Endometrial microvascular endothelial cells (primary cell): ENCODE results near the gene CNTNAP2. TPM values are rescaled to one million over a fixed set of nuclear protein-coding genes. Genes with fewer than 3 reads are reported as not detected.

ENCODE experiments used
- in situ Hi-C: cut with HindIII; loops from 2 replicates; pipeline ENCODE4 v1.10.0; 2017; ENCODE audit warnings: low sequenced_read_pairs, low pct_unique_long_range_greater_than_20kb; ENCODE audit errors: inconsistent ontology term
- total RNA-seq: library from RNA; depleted of rRNA; stranded (reverse); fragments of >200 nt; gene quantifications from one replicate; pipeline ENCODE4 v1.2.3, GENCODE V29; 2015; ENCODE audit errors: inconsistent ontology term

CNTNAP2 gene
- total RNA-seq, 1 donor from 2014 or later, result not detected

- in situ Hi-C loops, result no loop called here
Measured at GRCh38 chr7:146645383-146645976, 528.9 kb downstream of the CNTNAP2 start.

- in situ Hi-C loops, result no loop called here
Measured at GRCh38 chr7:146647445-146647844, 530.8 kb downstream of the CNTNAP2 start.

GRCh38 chr7:146652176-146652575, 535.6 kb downstream of the CNTNAP2 start:
- in situ Hi-C loops, result no loop called here

GRCh38 chr7:146654048-146654447, 537.4 kb downstream of the CNTNAP2 start:
- in situ Hi-C loops, result no loop called here

- in situ Hi-C loops, result no loop called here
Measured at GRCh38 chr7:146655928-146656797, 539.6 kb downstream of the CNTNAP2 start.

- in situ Hi-C loops, result no loop called here
Measured at GRCh38 chr7:146656988-146657387, 540.4 kb downstream of the CNTNAP2 start.

GRCh38 chr7:146658604-146659003, 542.0 kb downstream of the CNTNAP2 start:
- in situ Hi-C loops, result no loop called here

GRCh38 chr7:146659732-146660131, 543.1 kb downstream of the CNTNAP2 start:
- in situ Hi-C loops, result no loop called here

- in situ Hi-C loops, result no loop called here
Measured at GRCh38 chr7:146660839-146661238, 544.2 kb downstream of the CNTNAP2 start.

GRCh38 chr7:146661435-146661834, 544.8 kb downstream of the CNTNAP2 start:
- in situ Hi-C loops, result no loop called here

GRCh38 chr7:146661929-146662328, 545.3 kb downstream of the CNTNAP2 start:
- in situ Hi-C loops, result no loop called here

GRCh38 chr7:146665023-146665422, 548.4 kb downstream of the CNTNAP2 start:
- in situ Hi-C loops, result no loop called here

GRCh38 chr7:146670532-146670931, 553.9 kb downstream of the CNTNAP2 start:
- in situ Hi-C loops, result no loop called here

- in situ Hi-C loops, result no loop called here
Measured at GRCh38 chr7:146681487-146681886, 564.9 kb downstream of the CNTNAP2 start.

- in situ Hi-C loops, result no loop called here
Measured at GRCh38 chr7:146683439-146683838, 566.8 kb downstream of the CNTNAP2 start.

GRCh38 chr7:146690987-146691386, 574.4 kb downstream of the CNTNAP2 start:
- in situ Hi-C loops, result no loop called here

GRCh38 chr7:146698995-146699610, 582.5 kb downstream of the CNTNAP2 start:
- in situ Hi-C loops, result no loop called here

- in situ Hi-C loops, result no loop called here
Measured at GRCh38 chr7:146700015-146700560, 583.5 kb downstream of the CNTNAP2 start.

GRCh38 chr7:146701166-146701565, 584.6 kb downstream of the CNTNAP2 start:
- in situ Hi-C loops, result no loop called here

GRCh38 chr7:146702898-146703297, 586.3 kb downstream of the CNTNAP2 start:
- in situ Hi-C loops, result no loop called here
